ENCODE data around the gene SLC22A14.
A peak's percentile ranks its signal among the peaks of the same experiment; 100 is the strongest.

The SLC22A14 gene, protein sequence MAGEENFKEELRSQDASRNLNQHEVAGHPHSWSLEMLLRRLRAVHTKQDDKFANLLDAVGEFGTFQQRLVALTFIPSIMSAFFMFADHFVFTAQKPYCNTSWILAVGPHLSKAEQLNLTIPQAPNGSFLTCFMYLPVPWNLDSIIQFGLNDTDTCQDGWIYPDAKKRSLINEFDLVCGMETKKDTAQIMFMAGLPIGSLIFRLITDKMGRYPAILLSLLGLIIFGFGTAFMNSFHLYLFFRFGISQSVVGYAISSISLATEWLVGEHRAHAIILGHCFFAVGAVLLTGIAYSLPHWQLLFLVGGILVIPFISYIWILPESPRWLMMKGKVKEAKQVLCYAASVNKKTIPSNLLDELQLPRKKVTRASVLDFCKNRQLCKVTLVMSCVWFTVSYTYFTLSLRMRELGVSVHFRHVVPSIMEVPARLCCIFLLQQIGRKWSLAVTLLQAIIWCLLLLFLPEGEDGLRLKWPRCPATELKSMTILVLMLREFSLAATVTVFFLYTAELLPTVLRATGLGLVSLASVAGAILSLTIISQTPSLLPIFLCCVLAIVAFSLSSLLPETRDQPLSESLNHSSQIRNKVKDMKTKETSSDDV

GRCh38 chr3:38281895-38282686 is at the start of gene SLC22A14:
SLC22A14 (plus strand) TSS chr3:38282294; CDS start chr3:38306027, 23,733 bp downstream.
- H3K27ac ChIP-seq (ENCODE audit: low read depth, low read length, poor library complexity, severe bottlenecking), result no peak within 1 kb of the TSS
- no peaks in the 10 kb centered on the region for H3F3A ChIP-seq (ENCODE audit: insufficient read depth, low read length)
- TF ChIP-seq, protein P1, sequence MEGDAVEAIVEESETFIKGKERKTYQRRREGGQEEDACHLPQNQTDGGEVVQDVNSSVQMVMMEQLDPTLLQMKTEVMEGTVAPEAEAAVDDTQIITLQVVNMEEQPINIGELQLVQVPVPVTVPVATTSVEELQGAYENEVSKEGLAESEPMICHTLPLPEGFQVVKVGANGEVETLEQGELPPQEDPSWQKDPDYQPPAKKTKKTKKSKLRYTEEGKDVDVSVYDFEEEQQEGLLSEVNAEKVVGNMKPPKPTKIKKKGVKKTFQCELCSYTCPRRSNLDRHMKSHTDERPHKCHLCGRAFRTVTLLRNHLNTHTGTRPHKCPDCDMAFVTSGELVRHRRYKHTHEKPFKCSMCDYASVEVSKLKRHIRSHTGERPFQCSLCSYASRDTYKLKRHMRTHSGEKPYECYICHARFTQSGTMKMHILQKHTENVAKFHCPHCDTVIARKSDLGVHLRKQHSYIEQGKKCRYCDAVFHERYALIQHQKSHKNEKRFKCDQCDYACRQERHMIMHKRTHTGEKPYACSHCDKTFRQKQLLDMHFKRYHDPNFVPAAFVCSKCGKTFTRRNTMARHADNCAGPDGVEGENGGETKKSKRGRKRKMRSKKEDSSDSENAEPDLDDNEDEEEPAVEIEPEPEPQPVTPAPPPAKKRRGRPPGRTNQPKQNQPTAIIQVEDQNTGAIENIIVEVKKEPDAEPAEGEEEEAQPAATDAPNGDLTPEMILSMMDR (IDR thresholded peaks at IDR 0.05; ENCODE audit: low read length), result peak; percentile 45
- no peak for TF ChIP-seq EZH2 (IDR thresholded peaks at IDR 0.05; ENCODE audit: borderline replicate concordance, low read length)
- H3K79me2 ChIP-seq (ENCODE audit: insufficient read depth, low read length), result no peaks in the 10 kb centered on the region
- H2AFZ ChIP-seq (ENCODE audit: low read length), result no peak within 1 kb of the TSS
- no peaks in the 10 kb centered on the region for H4K20me1 ChIP-seq (ENCODE audit: insufficient read depth, low read length)
- H3K27me3 ChIP-seq (ENCODE audit: insufficient read depth, low read length), result no peaks in the 10 kb centered on the region
- no peaks in the 10 kb centered on the region for H3K9me3 ChIP-seq (ENCODE audit: low read length)
- H3K4me3 ChIP-seq (ENCODE audit: low read depth, low read length, poor library complexity, severe bottlenecking), result no peak within 1 kb of the TSS
- no peaks in the 10 kb centered on the region for H3K36me3 ChIP-seq (ENCODE audit: insufficient read depth, low read length)
- H3K9ac ChIP-seq (ENCODE audit: low read length), result no peak within 1 kb of the TSS
- no peak within 1 kb of the TSS for H3K4me2 ChIP-seq (ENCODE audit: low read length)
- no peaks in the 10 kb centered on the region for H3K4me1 ChIP-seq (ENCODE audit: insufficient read depth, low read length, severe bottlenecking)
- H3K9me2 ChIP-seq (ENCODE audit: low read depth, low read length), result no peaks in the 10 kb centered on the region

DNA sequence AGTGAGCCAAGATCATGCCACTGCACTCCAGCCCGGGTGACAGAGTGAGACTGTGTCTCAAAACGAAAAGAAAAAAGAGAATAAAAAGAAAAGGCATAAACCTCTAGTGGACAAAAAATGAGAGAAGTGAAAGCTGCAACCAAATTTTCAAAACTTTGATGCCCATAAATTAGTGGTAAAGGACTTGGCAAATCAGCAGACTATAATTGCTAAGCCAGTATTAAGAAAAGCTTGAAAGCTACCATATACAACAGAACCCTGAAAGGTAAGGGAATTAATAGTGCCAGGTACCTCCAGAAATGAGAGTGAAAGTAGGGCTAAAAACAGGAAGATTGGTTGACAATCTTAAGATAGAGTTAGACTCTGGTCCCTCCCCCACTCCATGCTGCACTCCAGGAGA is 49.4 kb upstream of the SLC22A14 start:
- Histone ChIP-seq H3K9ac (ENCODE audit: low read length) (no peak overlapping the region), H3K4me2 (ENCODE audit: low read length) (no peak overlapping the region), H2AFZ (ENCODE audit: low read length) (no peak overlapping the region), H4K20me1 (ENCODE audit: insufficient read depth, low read length) (no peaks in the 10 kb centered on the region), H3K79me2 (ENCODE audit: insufficient read depth, low read length) (no peaks in the 10 kb centered on the region), H3F3A (ENCODE audit: insufficient read depth, low read length) (no peaks in the 10 kb centered on the region), H3K9me2 (ENCODE audit: low read depth, low read length) (no peaks in the 10 kb centered on the region), H3K4me1 (ENCODE audit: insufficient read depth, low read length, severe bottlenecking) (no peaks in the 10 kb centered on the region), H3K36me3 (ENCODE audit: insufficient read depth, low read length) (peaks cover 75% of the 10 kb centered on the region), H3K9me3 (ENCODE audit: low read length) (peaks cover 4% of the 10 kb centered on the region; the same call in 1 of the 2 replicates), H3K4me3 (ENCODE audit: low read depth, low read length, poor library complexity, severe bottlenecking) (no peak overlapping the region), H3K27ac (ENCODE audit: low read depth, low read length, poor library complexity, severe bottlenecking) (no peak overlapping the region), H3K27me3 (ENCODE audit: insufficient read depth, low read length) (no peaks in the 10 kb centered on the region)
- TF ChIP-seq, protein P1 (IDR thresholded peaks at IDR 0.05; ENCODE audit: low read length), result no peak
- TF ChIP-seq EZH2 (IDR thresholded peaks at IDR 0.05; ENCODE audit: borderline replicate concordance, low read length), result no peak

DNA sequence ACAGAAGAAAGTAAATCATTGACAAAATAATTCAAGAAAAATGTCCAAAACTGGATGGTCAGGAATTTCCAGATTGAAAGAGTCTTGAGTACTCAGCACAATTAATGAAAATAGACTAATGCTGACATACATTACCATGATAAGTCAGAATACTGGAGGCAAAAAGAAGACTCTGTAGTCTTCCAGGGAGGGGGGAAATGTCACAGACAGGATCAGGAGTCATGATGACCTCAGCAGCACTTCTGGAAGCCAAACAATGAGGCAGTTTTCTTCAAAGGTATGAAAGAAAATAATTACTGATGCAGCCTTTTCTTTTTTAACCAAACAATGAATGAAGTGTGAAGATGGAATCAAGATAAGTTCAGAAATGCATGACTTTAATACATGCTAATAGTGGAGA is 46.6 kb upstream of the SLC22A14 start:
- no peak overlapping the region for H3K27ac ChIP-seq (ENCODE audit: low read depth, low read length, poor library complexity, severe bottlenecking)
- H3K9ac ChIP-seq (ENCODE audit: low read length), result no peak overlapping the region
- no peaks in the 10 kb centered on the region for H4K20me1 ChIP-seq (ENCODE audit: insufficient read depth, low read length)
- no peaks in the 10 kb centered on the region for H3K27me3 ChIP-seq (ENCODE audit: insufficient read depth, low read length)
- H3K36me3 ChIP-seq (ENCODE audit: insufficient read depth, low read length), result peaks cover 84% of the 10 kb centered on the region
- H3F3A ChIP-seq (ENCODE audit: insufficient read depth, low read length), result no peaks in the 10 kb centered on the region
- H3K9me2 ChIP-seq (ENCODE audit: low read depth, low read length), result no peaks in the 10 kb centered on the region
- no peaks in the 10 kb centered on the region for H3K79me2 ChIP-seq (ENCODE audit: insufficient read depth, low read length)
- no peak overlapping the region for H3K4me2 ChIP-seq (ENCODE audit: low read length)
- TF ChIP-seq, protein P1 (IDR thresholded peaks at IDR 0.05; ENCODE audit: low read length), result no peak
- TF ChIP-seq EZH2 (IDR thresholded peaks at IDR 0.05; ENCODE audit: borderline replicate concordance, low read length), result no peak
- H3K4me1 ChIP-seq (ENCODE audit: insufficient read depth, low read length, severe bottlenecking), result no peaks in the 10 kb centered on the region
- no peak overlapping the region for H2AFZ ChIP-seq (ENCODE audit: low read length)
- H3K4me3 ChIP-seq (ENCODE audit: low read depth, low read length, poor library complexity, severe bottlenecking), result no peak overlapping the region
- peaks cover 11% of the 10 kb centered on the region; the same call in 1 of the 2 replicates for H3K9me3 ChIP-seq (ENCODE audit: low read length)

Data from OCI-LY1 (cell line).